Calu3 (cell line): ENCODE measurements around the gene GGT6. TPM values are rescaled to one million over a fixed set of nuclear protein-coding genes. Genes with fewer than 3 reads are reported as not detected.
"Not testable (repeated sequence)": the region's sequence is repeated elsewhere in the genome, so short reads cannot be mapped to it uniquely, and the experiment has no call there.

Source experiments
- BruUV-seq: library from RNA; stranded (reverse); fragments of 400-500 nt; replicated peaks from 2 replicates; lab custom pipeline; 2021; lab: Mats Ljungman, UMichigan
- CTCF ChIA-PET: fragments of 300-600 bp; sonication (Branson Sonifier 250); formaldehyde crosslinking; loops from one replicate; lab custom pipeline; 2022; ENCODE audit warnings: antibody characterized with exemption; lab: Charles Lee
- DNase-seq: peaks from one replicate; pipeline ENCODE4 v3.0.0; 2022
- H3K27ac Mint-ChIP-seq: one replicate; pipeline ENCODE4 v1.8.0; 2022; ENCODE audit warnings: mixed read lengths; ENCODE audit not compliant: unreplicated experiment
- H3K27me3 Mint-ChIP-seq: one replicate; pipeline ENCODE4 v1.8.0; 2022; ENCODE audit warnings: mixed read lengths; ENCODE audit not compliant: unreplicated experiment
- H3K36me3 Mint-ChIP-seq: one replicate; pipeline ENCODE4 v1.8.0; 2022; ENCODE audit warnings: mild to moderate bottlenecking, moderate library complexity, mixed read lengths; ENCODE audit not compliant: insufficient read depth, unreplicated experiment
- H3K4me1 Mint-ChIP-seq: one replicate; pipeline ENCODE4 v1.8.0; 2022; ENCODE audit warnings: mild to moderate bottlenecking, low read depth, mixed read lengths; ENCODE audit not compliant: unreplicated experiment
- H3K4me3 Mint-ChIP-seq: one replicate; pipeline ENCODE4 v1.8.0; 2022; ENCODE audit warnings: mild to moderate bottlenecking, low read depth, moderate library complexity, mixed read lengths; ENCODE audit not compliant: unreplicated experiment
- H3K9me3 Mint-ChIP-seq: one replicate; pipeline ENCODE4 v1.8.0; 2022; ENCODE audit warnings: low read depth, mixed read lengths; ENCODE audit not compliant: unreplicated experiment
- intact Hi-C: fragments of 100-400 bp; cut with micrococcal nuclease; formaldehyde crosslinking; loops from one replicate; pipeline ENCODE4 v1.10.0; 2022; ENCODE audit not compliant: unreplicated experiment
- total RNA-seq: library from RNA; stranded (reverse); gene quantifications from 2 replicates; pipeline ENCODE4 v1.2.3, GENCODE V29; 2022
- TF ChIP-seq, protein P1 (sequence below): fragments of 200-600 bp; IDR thresholded peaks from one replicate; pipeline ENCODE4 v1.8.0; 2022; ENCODE audit warnings: antibody characterized with exemption; ENCODE audit not compliant: unreplicated experiment

GGT6 gene
- total RNA-seq, 1 experiment from 2014 or later, result 1.1 TPM

DNA sequence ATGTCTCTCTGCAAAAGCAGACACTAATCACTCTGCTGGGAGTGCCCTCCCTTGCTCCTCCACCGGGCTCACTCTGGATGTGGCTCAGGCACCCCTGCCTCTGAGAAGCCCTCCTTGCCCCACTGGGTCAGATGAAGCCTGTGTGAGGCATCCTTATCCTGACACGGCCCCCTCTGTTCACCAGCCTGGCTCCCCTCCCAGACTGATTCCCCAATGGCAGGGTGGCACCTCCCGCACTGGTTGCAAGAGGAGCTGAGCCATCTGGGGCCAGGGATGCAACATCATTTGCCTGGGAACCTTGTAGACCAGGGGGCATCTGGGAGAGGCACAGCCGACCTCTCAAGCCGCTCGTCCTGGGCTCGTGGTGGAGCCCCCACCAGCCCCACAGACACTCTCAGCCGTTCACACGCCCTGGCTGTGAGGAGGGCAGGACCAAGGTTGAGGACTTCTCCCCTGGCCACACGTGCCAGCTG, 30.6 kb upstream of the GGT6 start:
- Mint-ChIP-seq H3K4me1 (no peaks in the 10 kb centered on the region), H3K27me3 (peaks cover 70% of the 10 kb centered on the region), H3K9me3 (no peaks in the 10 kb centered on the region), H3K4me3 (no peak overlapping the region), H3K36me3 (no peaks in the 10 kb centered on the region), H3K27ac (no peak overlapping the region)
- BruUV-seq, result no TSS peak
- TF ChIP-seq, protein P1, sequence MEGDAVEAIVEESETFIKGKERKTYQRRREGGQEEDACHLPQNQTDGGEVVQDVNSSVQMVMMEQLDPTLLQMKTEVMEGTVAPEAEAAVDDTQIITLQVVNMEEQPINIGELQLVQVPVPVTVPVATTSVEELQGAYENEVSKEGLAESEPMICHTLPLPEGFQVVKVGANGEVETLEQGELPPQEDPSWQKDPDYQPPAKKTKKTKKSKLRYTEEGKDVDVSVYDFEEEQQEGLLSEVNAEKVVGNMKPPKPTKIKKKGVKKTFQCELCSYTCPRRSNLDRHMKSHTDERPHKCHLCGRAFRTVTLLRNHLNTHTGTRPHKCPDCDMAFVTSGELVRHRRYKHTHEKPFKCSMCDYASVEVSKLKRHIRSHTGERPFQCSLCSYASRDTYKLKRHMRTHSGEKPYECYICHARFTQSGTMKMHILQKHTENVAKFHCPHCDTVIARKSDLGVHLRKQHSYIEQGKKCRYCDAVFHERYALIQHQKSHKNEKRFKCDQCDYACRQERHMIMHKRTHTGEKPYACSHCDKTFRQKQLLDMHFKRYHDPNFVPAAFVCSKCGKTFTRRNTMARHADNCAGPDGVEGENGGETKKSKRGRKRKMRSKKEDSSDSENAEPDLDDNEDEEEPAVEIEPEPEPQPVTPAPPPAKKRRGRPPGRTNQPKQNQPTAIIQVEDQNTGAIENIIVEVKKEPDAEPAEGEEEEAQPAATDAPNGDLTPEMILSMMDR, result no peak
- intact Hi-C loops, result no loop called here
- DNase-seq, result no peak
- CTCF ChIA-PET, result no interaction called here

DNA sequence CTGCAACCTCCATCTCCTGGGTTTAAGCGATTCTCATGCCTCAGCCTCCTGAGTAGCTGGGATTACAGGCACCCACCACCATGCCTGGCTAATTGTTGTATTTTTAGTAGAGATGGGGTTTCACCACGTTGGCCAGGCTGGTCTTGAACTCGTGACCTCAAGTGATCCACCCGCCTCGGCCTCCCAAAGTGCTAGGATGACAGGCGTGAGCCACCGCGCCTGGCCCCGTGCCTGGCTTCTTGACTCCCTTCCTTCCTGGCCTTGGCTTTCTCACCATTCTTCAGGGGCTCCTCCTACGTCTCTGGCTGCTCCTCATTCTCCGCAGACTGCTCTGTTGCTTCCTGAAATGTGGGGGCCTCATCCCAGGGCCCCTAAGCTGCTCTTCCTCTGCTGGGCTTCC, 29.7 kb upstream of the GGT6 start:
- H3K4me1 Mint-ChIP-seq, H3K36me3 Mint-ChIP-seq, intact Hi-C loops, CTCF ChIA-PET, H3K9me3 Mint-ChIP-seq, DNase-seq, BruUV-seq, H3K4me3 Mint-ChIP-seq, H3K27ac Mint-ChIP-seq: not testable (repeated sequence)
- peaks cover 80% of the 10 kb centered on the region for H3K27me3 Mint-ChIP-seq

- no peak for DNase-seq
- Mint-ChIP-seq H3K4me1 (peaks cover 8% of the 10 kb centered on the region), H3K36me3 (no peaks in the 10 kb centered on the region), H3K9me3 (no peaks in the 10 kb centered on the region), H3K27me3 (peaks cover 86% of the 10 kb centered on the region), H3K4me3 (no peak overlapping the region), H3K27ac (no peak overlapping the region)
- TF ChIP-seq, protein P1, result no peak
- BruUV-seq, result no TSS peak
- CTCF ChIA-PET, result no interaction called here
- intact Hi-C loops, result no loop called here
Measured at GRCh38 chr17:4588898-4589625, 28.7 kb upstream of the GGT6 start.

DNA sequence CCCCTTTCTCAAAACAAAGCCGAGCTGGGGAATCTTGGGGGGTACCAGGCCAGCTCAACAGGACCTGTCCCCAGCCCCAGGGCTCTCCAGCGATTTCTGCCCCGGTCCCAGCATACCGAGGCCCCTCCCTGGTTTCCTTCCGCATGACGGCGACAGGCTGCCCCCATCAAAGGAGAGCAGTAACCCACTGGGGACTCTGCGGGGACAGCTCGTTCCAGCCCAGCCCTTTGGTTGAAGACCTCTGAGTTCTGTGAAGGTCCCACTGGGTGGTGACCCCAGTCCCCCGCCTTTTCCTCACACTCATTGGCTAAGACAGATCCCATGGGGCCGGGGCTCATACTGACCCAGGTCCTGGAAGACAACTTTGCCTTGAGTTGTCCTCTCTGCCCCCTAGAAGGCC, 28.0 kb upstream of the GGT6 start:
- Mint-ChIP-seq H3K27ac (no peak overlapping the region), H3K27me3 (peaks cover 93% of the 10 kb centered on the region)
- intact Hi-C loops, result no loop called here

More for the DNA sequence above, 28.0 kb upstream of the GGT6 start:
- TF ChIP-seq, protein P1, result no peak
- no TSS peak for BruUV-seq
- Mint-ChIP-seq H3K4me3 (no peak overlapping the region), H3K36me3 (no peaks in the 10 kb centered on the region), H3K9me3 (no peaks in the 10 kb centered on the region), H3K4me1 (peaks cover 8% of the 10 kb centered on the region)
- DNase-seq, result no peak
- CTCF ChIA-PET, result no interaction called here
